Measurements from ENCODE around the gene RPS6KA1. TPM values are rescaled to one million over a fixed set of nuclear protein-coding genes. Genes with fewer than 3 reads are reported as not detected.

RPS6KA1 gene
- total and polyA plus RNA-seq, 2 of the 13 experiments (the other 11 are each of a cell fraction or from before 2014, with no cell fraction given) = 19.6 to 24.2 TPM

DNA sequence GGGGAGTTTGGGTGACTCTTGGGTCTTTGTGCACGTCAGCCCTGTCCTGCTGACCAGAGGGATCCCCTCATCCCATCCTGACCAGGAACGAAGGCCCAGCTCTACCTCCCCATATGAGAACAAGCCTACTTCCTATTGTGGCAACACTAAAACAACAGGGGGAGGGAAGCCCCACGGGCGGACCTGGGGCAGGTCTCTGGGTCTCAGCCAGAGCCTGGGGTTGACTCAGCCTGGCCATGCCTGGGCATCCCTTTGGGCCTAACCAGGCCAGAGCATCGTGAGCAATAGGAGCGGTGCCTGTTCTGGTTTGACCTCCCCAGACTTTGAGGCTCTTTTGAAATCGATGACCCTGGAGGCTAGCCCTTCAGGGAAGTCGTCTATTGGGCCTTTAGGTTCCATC lies 16.8 kb downstream of the RPS6KA1 start (continued):
- TF ChIP-seq ZNF770 (CRISPR knock-in tag; IDR thresholded peaks at IDR 0.05) (no peak), ZNF670 (CRISPR knock-in tag; IDR thresholded peaks at IDR 0.05; ENCODE audit: borderline replicate concordance) (no peak), ELF3 (CRISPR knock-in tag; IDR thresholded peaks at IDR 0.05) (no peak), GZF1 (CRISPR knock-in tag; IDR thresholded peaks at IDR 0.05) (no peak)
- TF ChIP-seq, protein P1, sequence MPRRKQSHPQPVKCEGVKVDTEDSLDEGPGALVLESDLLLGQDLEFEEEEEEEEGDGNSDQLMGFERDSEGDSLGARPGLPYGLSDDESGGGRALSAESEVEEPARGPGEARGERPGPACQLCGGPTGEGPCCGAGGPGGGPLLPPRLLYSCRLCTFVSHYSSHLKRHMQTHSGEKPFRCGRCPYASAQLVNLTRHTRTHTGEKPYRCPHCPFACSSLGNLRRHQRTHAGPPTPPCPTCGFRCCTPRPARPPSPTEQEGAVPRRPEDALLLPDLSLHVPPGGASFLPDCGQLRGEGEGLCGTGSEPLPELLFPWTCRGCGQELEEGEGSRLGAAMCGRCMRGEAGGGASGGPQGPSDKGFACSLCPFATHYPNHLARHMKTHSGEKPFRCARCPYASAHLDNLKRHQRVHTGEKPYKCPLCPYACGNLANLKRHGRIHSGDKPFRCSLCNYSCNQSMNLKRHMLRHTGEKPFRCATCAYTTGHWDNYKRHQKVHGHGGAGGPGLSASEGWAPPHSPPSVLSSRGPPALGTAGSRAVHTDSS (CRISPR knock-in tag; conservative IDR thresholded peaks at IDR 0.05) = no peak

DNA sequence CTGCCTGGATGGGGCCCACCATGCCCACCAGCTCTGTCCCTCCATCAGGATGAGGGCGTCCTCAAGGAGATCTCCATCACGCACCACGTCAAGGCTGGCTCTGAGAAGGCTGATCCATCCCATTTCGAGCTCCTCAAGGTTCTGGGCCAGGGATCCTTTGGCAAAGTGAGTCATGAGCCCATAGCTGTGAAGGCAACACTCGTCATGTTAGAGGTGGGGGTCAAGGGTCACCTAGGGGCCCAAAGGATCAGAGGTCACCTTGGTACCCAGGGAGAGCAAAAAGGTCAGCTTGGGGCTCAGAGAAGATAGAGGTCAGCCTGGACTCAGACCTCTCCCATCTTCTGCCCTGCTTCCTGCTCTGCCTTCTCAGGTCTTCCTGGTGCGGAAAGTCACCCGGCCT lies 17.3 kb downstream of the RPS6KA1 start:
- H3K36me3 ChIP-seq (replicated peaks in 1 of 2; ENCODE audit: control insufficient read depth in 1 of 2, insufficient read depth in 2 of 2, low read length in 2 of 2) = peaks cover 20 to 26% of the 10 kb centered on the region in 2 experiments; a peak in 4 of 5 replicates
- ATAC-seq (no peak), DNase-seq (ENCODE audit: low spot score) (no peak), FAIRE-seq (no peak)
- H3K9ac ChIP-seq (ENCODE audit: insufficient read depth, low read depth, low read length) = no peak overlapping the region
- no peaks in the 10 kb centered on the region for H3K27me3 ChIP-seq (ENCODE audit: control insufficient read depth in 1 of 2, insufficient read depth in 2 of 2, low read length in 2 of 2)
- no peak overlapping the region for H3K4me2 ChIP-seq (ENCODE audit: low read depth, low read length)
- POLR2A ChIA-PET = no interaction called here
- no peaks in the 10 kb centered on the region for H4K20me1 ChIP-seq (ENCODE audit: insufficient read depth, low read length)
- no peak overlapping the region for H3K27ac ChIP-seq (ENCODE audit: extremely low read length, insufficient read depth, low read length)
- no peak for TF ChIP-seq ZNF598 (CRISPR knock-in tag; IDR thresholded peaks at IDR 0.05; ENCODE audit: borderline replicate concordance)
- WGBS (ENCODE audit: low lambda C conversion rate) = 93% methylated on average over 5 of the region's 7 CpGs
- CTCF ChIA-PET (ENCODE audit: low intra/inter-chr PET ratio, low total read pairs) = no interaction called here
- no peak overlapping the region for H2AFZ ChIP-seq (ENCODE audit: low read length)
- H3K79me2 ChIP-seq (ENCODE audit: insufficient read depth, low read length) = no peaks in the 10 kb centered on the region
- no TSS peak for BruUV-seq (replicated peaks)
- no peaks in the 10 kb centered on the region for H3K9me3 ChIP-seq (ENCODE audit: low read length)
- intact Hi-C loops (cut with micrococcal nuclease; ENCODE audit: unreplicated experiment) (no loop called here), in situ Hi-C loops (cut with HindIII; ENCODE audit: extremely low pct_ligation_motif_present, low pct_unique_long_range_greater_than_20kb) (no loop called here)
- H3K4me3 ChIP-seq (replicated peaks in 1 of 3; ENCODE audit: insufficient read depth in 1 of 3, low read depth in 2 of 3, low read length in 3 of 3) = no peak overlapping the region
- H3K4me1 ChIP-seq (ENCODE audit: insufficient read depth, low read length) = peaks cover 4% of the 10 kb centered on the region; the same call in 1 of the 2 replicates
